Stomach smooth muscle (tissue), 2 donors: ENCODE measurements around the gene POLR3A.
"Not testable (repeated sequence)": the region's sequence is repeated elsewhere in the genome, so short reads cannot be mapped to it uniquely, and the experiment has no call there.

ENCODE experiments used
- H3K27ac ChIP-seq: one replicate; pipeline ENCODE4 v1.7.0; 2013; ENCODE audit warnings: mild to moderate bottlenecking, low read length, inconsistent platforms
- H3K27me3 ChIP-seq, 2 donors: one replicate each; pipeline ENCODE4 v1.7.0; 2013; ENCODE audit warnings: low read length in 2 of 2; ENCODE audit not compliant: insufficient read depth in 2 of 2, control insufficient read depth in 1 of 2
- H3K36me3 ChIP-seq, 2 donors: one replicate each; pipeline ENCODE4 v1.7.0; 2013; ENCODE audit warnings: low read length in 2 of 2; ENCODE audit not compliant: control insufficient read depth in 2 of 2, insufficient read depth in 2 of 2
- H3K4me1 ChIP-seq: one replicate; pipeline ENCODE4 v1.7.0; 2013; ENCODE audit warnings: low read length; ENCODE audit not compliant: control insufficient read depth, insufficient read depth
- H3K4me3 ChIP-seq, 2 donors: one replicate each; pipeline ENCODE4 v1.7.0; 2013; ENCODE audit warnings: low read length in 2 of 2
- H3K9ac ChIP-seq, 2 donors: one replicate each; pipeline ENCODE4 v1.7.0; 2013; ENCODE audit warnings: low read length in 2 of 2, mild to moderate bottlenecking in 1 of 2
- H3K9me3 ChIP-seq, 2 donors: one replicate each; pipeline ENCODE4 v1.7.0; 2013; ENCODE audit warnings: low read length in 2 of 2; ENCODE audit not compliant: control insufficient read depth in 2 of 2
- donor health status: healthy.
- donor health status: Pancreatic carcinoma.

POLR3A gene

DNA sequence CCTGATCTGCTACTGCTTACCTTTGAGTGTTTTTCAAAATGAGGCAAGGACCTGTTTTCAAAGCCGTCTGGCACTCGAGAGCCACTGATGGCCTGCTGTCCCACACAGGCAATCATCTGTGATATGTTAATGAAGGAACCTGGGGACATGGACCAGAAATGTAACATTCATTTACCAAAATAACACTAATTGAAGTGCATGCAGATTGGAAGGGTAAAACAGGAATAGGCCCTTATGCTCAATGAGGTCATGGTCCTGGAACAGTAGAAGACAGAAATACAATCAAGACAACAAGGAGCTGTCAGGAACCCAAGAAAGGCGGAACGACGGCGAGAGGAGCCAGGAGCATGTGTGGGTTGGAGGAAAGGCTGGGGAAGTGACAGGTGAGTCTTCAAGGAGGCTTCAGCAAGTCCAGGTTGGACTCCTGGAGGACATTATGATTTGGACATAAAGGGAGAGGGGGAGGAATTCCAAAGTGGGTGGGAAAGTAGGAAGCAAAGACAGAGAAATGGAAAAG lies 28.3 kb downstream of the POLR3A start:
- no peaks in the 10 kb centered on the region for H3K4me1 ChIP-seq
- no peaks in the 10 kb centered on the region for H3K27me3 ChIP-seq
- H3K4me3 ChIP-seq, result no peak overlapping the region
- H3K9me3 ChIP-seq, result no peaks in the 10 kb centered on the region
- H3K27ac ChIP-seq, result no peak overlapping the region
- H3K36me3 ChIP-seq, result peaks cover 36 to 49% of the 10 kb centered on the region in 2 donors
- no peak overlapping the region for H3K9ac ChIP-seq

- Histone ChIP-seq H3K9me3 (no peaks in the 10 kb centered on the region), H3K27ac (no peak overlapping the region), H3K27me3 (no peaks in the 10 kb centered on the region), H3K9ac (no peak overlapping the region), H3K36me3 (peaks cover 31 to 41% of the 10 kb centered on the region in 2 donors), H3K4me3 (no peak overlapping the region), H3K4me1 (no peaks in the 10 kb centered on the region)
Measured at GRCh38 chr10:78000206-78000605, 29.1 kb downstream of the POLR3A start.

GRCh38 chr10:77998780-77999179 lies 30.5 kb downstream of the POLR3A start:
- not testable (repeated sequence) for H3K9ac ChIP-seq, H3K9me3 ChIP-seq, H3K27me3 ChIP-seq, H3K4me1 ChIP-seq, H3K4me3 ChIP-seq, H3K27ac ChIP-seq
- H3K36me3 ChIP-seq, result peaks cover 26 to 32% of the 10 kb centered on the region in 2 donors

- Histone ChIP-seq H3K36me3 (peaks cover 32 to 35% of the 10 kb centered on the region in 2 donors), H3K27ac (no peak overlapping the region), H3K4me3 (no peak overlapping the region), H3K27me3 (no peaks in the 10 kb centered on the region), H3K9me3 (no peaks in the 10 kb centered on the region), H3K4me1 (no peaks in the 10 kb centered on the region), H3K9ac (no peak overlapping the region)
Measured at GRCh38 chr10:77993620-77994019, 35.7 kb downstream of the POLR3A start.

- Histone ChIP-seq H3K9ac (no peak overlapping the region), H3K36me3 (peaks cover 62 to 70% of the 10 kb centered on the region in 2 donors), H3K4me3 (no peak overlapping the region), H3K9me3 (no peaks in the 10 kb centered on the region), H3K27me3 (no peaks in the 10 kb centered on the region), H3K4me1 (no peaks in the 10 kb centered on the region), H3K27ac (no peak overlapping the region)
Measured at GRCh38 chr10:77989081-77989724, 40.1 kb downstream of the POLR3A start.

GRCh38 chr10:77987671-77988255 lies 41.6 kb downstream of the POLR3A start:
- H3K4me1 ChIP-seq, result no peaks in the 10 kb centered on the region
- H3K36me3 ChIP-seq, result peaks cover 69 to 74% of the 10 kb centered on the region in 2 donors
- H3K27me3 ChIP-seq, result no peaks in the 10 kb centered on the region
- H3K27ac ChIP-seq, result no peak overlapping the region
- no peak overlapping the region for H3K4me3 ChIP-seq
- no peak overlapping the region for H3K9ac ChIP-seq
- no peaks in the 10 kb centered on the region for H3K9me3 ChIP-seq

DNA sequence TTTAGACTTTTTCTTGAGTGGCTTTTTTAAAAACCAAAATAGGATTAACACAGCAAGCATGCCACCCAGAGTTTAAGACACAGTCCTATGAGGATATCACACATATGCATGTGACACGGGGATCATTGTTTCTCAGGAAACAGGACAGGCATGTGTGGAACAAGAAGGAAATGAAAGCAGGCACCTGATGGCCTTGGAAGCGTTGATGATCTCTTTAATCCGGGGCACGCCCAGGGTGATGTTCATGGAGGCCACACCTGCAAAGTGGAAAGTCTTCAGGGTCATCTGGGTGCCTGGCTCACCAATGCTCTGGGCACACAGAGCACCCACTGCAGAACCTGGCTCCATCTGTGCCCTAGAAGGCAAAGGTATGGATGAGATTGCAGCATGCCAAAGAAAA lies 44.3 kb downstream of the POLR3A start:
- no peaks in the 10 kb centered on the region for H3K4me1 ChIP-seq
- no peaks in the 10 kb centered on the region for H3K9me3 ChIP-seq
- peak overlapping the region in 1 of 2 donors; percentile 29 for H3K9ac ChIP-seq
- no peak overlapping the region for H3K4me3 ChIP-seq
- H3K27ac ChIP-seq, result no peak overlapping the region
- no peaks in the 10 kb centered on the region for H3K27me3 ChIP-seq
- peaks cover 74 to 80% of the 10 kb centered on the region in 2 donors for H3K36me3 ChIP-seq

DNA sequence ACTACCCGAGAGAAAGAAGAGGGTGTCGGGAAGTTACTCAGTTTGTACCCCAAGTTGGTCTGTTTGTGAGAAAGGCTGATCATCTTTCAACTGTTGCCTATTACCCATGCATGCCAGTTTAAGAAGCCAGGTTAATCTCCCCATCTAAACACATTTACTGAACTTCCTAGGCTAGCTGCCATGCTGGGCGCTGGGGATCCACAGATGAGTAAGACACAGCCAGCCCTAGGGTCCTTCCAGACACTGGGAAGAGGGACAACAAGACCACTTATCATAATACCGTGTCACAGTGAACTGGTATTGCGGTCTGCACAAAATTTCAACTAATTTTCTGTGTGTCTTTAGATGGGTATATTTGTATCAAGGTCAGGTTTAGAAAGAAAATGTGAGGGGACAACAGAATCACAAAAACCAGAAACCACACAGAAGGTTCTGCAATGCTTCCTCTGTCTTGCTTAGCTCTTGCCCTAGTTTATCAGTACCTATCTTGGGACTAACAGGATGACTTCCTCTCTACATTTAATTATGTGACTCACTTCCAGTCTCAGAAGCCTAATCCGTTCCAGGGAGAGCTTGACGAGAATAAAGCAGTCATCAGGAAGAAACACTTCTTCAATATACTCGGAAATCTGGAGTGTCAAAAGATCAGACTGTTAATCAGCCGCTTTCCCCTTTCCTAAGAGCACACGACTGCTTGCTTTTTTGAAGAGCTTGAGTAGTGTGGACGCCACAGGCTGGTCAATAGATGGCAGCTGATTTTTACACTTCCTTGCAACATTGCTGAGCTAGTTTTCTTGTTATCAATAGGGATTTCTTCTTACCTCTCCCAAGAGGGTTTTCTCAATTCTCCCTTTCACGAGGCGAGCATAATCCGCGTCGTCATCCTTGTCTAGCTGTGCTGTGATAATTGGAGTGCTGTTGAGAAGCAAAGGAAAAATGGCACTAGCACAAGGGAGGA lies 45.7 kb downstream of the POLR3A start:
- Histone ChIP-seq H3K9ac (no peak overlapping the region), H3K27ac (no peak overlapping the region), H3K27me3 (no peaks in the 10 kb centered on the region), H3K36me3 (peaks cover 76 to 77% of the 10 kb centered on the region in 2 donors), H3K9me3 (no peaks in the 10 kb centered on the region), H3K4me1 (no peaks in the 10 kb centered on the region), H3K4me3 (no peak overlapping the region)

- Histone ChIP-seq H3K9ac (no peak overlapping the region), H3K27ac (no peak overlapping the region), H3K9me3 (no peaks in the 10 kb centered on the region), H3K4me3 (no peak overlapping the region), H3K36me3 (peaks cover 67 to 72% of the 10 kb centered on the region in 2 donors), H3K4me1 (peaks cover 2% of the 10 kb centered on the region), H3K27me3 (no peaks in the 10 kb centered on the region)
Measured at GRCh38 chr10:77981281-77981680, 48.0 kb downstream of the POLR3A start.

GRCh38 chr10:77979221-77979620 lies 50.1 kb downstream of the POLR3A start:
- Histone ChIP-seq H3K36me3 (peaks cover 48 to 57% of the 10 kb centered on the region in 2 donors), H3K9me3 (no peaks in the 10 kb centered on the region), H3K4me3 (no peak overlapping the region), H3K27ac (no peak overlapping the region), H3K9ac (no peak overlapping the region), H3K4me1 (peaks cover 14% of the 10 kb centered on the region), H3K27me3 (no peaks in the 10 kb centered on the region)
